Erythroblast (primary cell): ENCODE measurements around the gene CTNND2.

Experiments used
- GATA1 ChIP-seq: IDR thresholded peaks from 2 replicates; pipeline ENCODE4 v1.6.1; 2011; ENCODE audit warnings: low read depth, mild to moderate bottlenecking, control low read depth, low read length, moderate library complexity
- POLR2A ChIP-seq: IDR thresholded peaks from 2 replicates; pipeline ENCODE4 v1.6.1; 2011; ENCODE audit warnings: mild to moderate bottlenecking, low read length

DNA sequence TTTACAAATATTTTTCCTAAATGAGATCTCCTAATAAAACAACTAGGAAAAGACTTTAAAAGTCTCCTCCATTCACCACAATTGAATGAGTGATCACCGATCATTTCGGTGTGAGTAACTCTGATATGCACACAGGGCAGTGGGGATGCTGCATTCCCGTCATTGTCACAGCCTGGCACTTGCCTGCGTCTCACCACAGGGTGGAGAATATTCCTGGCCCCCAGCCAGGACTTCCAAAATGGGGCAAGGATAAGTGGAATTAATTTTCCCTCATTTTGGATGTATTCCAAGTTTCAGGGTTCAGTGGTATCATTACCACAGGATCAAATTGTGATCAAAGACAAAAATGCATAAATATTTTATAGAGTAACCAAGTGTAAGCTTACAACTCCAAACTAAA lies 107.1 kb downstream of the CTNND2 start:
- TF ChIP-seq POLR2A, result no peak
- TF ChIP-seq GATA1, result no peak
